ENCODE data around the gene AZGP1. TPM values are rescaled to one million over a fixed set of nuclear protein-coding genes. Genes with fewer than 3 reads are reported as not detected.
A peak's percentile ranks its signal among the peaks of the same experiment; 100 is the strongest.

AZGP1 gene
- total and polyA plus RNA-seq, 2 of the 13 experiments (the other 11 are each of a cell fraction or from before 2014, with no cell fraction given) = 93.8 to 229 TPM

DNA sequence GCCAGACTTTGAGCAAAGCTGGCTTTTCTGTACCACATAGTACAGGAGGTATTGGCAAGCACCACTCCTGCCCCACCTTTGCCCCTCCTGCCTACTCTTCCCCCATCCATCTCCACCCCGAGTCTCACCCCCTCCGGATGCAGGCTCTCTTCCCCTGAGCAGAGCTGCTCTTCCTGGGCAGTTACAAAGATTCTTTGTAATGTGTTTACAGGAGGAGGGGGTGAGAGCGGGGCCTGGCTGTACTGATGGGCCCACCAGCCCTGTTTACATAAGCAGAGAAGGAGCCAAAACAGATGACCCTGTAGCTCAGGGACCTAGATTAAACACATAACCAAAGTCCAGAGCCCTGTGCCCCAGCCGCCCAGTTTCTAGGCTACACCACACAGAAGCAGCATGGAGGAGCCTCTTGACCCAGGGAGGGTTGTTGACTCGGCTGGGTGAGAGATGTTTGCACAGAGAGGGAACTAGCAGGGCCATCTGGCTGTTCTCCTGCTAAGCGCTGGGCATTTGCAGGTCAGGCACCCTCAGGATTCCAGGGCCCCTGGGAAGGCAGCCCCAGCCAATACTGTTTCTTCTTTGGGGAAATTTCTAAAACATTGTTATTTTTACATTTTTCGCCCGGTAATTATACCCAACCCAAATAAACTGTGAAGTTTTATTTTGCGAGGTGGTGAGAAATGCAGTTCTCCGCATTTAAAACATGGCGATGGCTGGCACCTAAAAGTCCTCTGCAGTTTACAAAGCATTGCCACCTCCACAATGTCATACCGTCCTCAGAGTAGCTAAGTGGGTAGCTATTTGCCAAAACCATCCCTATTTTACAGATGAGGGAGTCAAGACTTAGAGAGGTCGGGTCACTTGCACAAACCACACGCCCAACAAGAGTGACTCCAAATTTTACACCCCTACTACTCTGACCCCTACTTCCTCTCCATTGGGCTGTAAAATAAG, 28.2 kb upstream of the AZGP1 start (continued):
- no peak for TF ChIP-seq SP140L (CRISPR knock-in tag; IDR thresholded peaks at IDR 0.05; ENCODE audit: borderline replicate concordance)
- TF ChIP-seq, protein P1, sequence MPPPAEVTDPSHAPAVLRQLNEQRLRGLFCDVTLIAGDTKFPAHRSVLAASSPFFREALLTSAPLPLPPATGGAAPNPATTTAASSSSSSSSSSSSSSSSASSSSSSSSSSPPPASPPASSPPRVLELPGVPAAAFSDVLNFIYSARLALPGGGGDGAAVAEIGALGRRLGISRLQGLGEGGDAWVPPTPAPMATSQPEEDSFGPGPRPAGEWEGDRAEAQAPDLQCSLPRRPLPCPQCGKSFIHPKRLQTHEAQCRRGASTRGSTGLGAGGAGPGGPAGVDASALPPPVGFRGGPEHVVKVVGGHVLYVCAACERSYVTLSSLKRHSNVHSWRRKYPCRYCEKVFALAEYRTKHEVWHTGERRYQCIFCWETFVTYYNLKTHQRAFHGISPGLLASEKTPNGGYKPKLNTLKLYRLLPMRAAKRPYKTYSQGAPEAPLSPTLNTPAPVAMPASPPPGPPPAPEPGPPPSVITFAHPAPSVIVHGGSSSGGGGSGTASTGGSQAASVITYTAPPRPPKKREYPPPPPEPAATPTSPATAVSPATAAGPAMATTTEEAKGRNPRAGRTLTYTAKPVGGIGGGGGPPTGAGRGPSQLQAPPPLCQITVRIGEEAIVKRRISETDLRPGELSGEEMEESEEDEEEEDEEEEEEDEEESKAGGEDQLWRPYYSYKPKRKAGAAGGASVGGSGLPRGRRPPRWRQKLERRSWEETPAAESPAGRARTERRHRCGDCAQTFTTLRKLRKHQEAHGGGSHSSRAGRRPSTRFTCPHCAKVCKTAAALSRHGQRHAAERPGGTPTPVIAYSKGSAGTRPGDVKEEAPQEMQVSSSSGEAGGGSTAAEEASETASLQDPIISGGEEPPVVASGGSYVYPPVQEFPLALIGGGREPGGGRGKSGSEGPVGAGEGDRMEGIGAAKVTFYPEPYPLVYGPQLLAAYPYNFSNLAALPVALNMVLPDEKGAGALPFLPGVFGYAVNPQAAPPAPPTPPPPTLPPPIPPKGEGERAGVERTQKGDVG (CRISPR knock-in tag; IDR thresholded peaks at IDR 0.05; ENCODE audit: borderline replicate concordance) = peak; percentile 90; the same call in 1 of the 2 replicates
- TF ChIP-seq TCF7L2 (IDR thresholded peaks at IDR 0.05; ENCODE audit: low read depth, low read length) = no peak
- TF ChIP-seq, protein P2, sequence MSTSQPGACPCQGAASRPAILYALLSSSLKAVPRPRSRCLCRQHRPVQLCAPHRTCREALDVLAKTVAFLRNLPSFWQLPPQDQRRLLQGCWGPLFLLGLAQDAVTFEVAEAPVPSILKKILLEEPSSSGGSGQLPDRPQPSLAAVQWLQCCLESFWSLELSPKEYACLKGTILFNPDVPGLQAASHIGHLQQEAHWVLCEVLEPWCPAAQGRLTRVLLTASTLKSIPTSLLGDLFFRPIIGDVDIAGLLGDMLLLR (CRISPR knock-in tag; IDR thresholded peaks at IDR 0.05) = no peak; the same call in 1 of the 2 replicates
- TF ChIP-seq ZNF121 (CRISPR knock-in tag; IDR thresholded peaks at IDR 0.05) = peak; percentile 81
- TF ChIP-seq, protein P3, sequence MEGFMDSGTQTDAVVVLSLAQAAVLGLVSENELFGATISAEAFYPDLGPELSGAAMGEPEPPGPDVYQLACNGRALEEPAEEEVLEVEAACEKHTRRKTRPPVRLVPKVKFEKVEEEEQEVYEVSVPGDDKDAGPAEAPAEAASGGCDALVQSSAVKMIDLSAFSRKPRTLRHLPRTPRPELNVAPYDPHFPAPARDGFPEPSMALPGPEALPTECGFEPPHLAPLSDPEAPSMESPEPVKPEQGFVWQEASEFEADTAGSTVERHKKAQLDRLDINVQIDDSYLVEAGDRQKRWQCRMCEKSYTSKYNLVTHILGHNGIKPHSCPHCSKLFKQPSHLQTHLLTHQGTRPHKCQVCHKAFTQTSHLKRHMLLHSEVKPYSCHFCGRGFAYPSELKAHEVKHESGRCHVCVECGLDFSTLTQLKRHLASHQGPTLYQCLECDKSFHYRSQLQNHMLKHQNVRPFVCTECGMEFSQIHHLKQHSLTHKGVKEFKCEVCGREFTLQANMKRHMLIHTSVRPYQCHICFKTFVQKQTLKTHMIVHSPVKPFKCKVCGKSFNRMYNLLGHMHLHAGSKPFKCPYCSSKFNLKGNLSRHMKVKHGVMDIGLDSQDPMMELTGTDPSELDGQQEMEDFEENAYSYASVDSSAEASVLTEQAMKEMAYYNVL (CRISPR knock-in tag; IDR thresholded peaks at IDR 0.05; ENCODE audit: borderline replicate concordance) = peak; percentile 89
- TF ChIP-seq CBFB (CRISPR knock-in tag; IDR thresholded peaks at IDR 0.05) = peak; percentile 69; the same call in 1 of the 2 replicates
- peak; percentile 86 for TF ChIP-seq ZBTB7B (CRISPR knock-in tag; IDR thresholded peaks at IDR 0.05)
- TF ChIP-seq ZNF20 (CRISPR knock-in tag; IDR thresholded peaks at IDR 0.05) = no peak
- TF ChIP-seq CHCHD3 (CRISPR knock-in tag; IDR thresholded peaks at IDR 0.05) = no peak
- TF ChIP-seq, protein P4, sequence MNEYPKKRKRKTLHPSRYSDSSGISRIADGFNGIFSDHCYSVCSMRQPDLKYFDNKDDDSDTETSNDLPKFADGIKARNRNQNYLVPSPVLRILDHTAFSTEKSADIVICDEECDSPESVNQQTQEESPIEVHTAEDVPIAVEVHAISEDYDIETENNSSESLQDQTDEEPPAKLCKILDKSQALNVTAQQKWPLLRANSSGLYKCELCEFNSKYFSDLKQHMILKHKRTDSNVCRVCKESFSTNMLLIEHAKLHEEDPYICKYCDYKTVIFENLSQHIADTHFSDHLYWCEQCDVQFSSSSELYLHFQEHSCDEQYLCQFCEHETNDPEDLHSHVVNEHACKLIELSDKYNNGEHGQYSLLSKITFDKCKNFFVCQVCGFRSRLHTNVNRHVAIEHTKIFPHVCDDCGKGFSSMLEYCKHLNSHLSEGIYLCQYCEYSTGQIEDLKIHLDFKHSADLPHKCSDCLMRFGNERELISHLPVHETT (CRISPR knock-in tag; conservative IDR thresholded peaks at IDR 0.05) = no peak; the same call in 1 of the 2 replicates
- TF ChIP-seq, protein P5, sequence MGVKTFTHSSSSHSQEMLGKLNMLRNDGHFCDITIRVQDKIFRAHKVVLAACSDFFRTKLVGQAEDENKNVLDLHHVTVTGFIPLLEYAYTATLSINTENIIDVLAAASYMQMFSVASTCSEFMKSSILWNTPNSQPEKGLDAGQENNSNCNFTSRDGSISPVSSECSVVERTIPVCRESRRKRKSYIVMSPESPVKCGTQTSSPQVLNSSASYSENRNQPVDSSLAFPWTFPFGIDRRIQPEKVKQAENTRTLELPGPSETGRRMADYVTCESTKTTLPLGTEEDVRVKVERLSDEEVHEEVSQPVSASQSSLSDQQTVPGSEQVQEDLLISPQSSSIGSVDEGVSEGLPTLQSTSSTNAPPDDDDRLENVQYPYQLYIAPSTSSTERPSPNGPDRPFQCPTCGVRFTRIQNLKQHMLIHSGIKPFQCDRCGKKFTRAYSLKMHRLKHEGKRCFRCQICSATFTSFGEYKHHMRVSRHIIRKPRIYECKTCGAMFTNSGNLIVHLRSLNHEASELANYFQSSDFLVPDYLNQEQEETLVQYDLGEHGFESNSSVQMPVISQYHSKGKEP (CRISPR knock-in tag; IDR thresholded peaks at IDR 0.05) = no peak
- no peak for TF ChIP-seq DNMT3B (CRISPR knock-in tag; conservative IDR thresholded peaks at IDR 0.05)
- TF ChIP-seq POLR2AphosphoS2 (IDR thresholded peaks at IDR 0.05; ENCODE audit: low read depth, low read length) = no peak
- peak; percentile 76 for TF ChIP-seq POLR2G (IDR thresholded peaks at IDR 0.05; ENCODE audit: low read depth, low read length)
- no peak for TF ChIP-seq BRCA1 (CRISPR knock-in tag; IDR thresholded peaks at IDR 0.05)
- TF ChIP-seq ZMYM3 (CRISPR knock-in tag; IDR thresholded peaks at IDR 0.05) = peak; percentile 85
- no peak for TF ChIP-seq KAT2B (IDR thresholded peaks at IDR 0.05; ENCODE audit: borderline replicate concordance, low read depth, low read length)
- no peak for TF ChIP-seq REXO4 (CRISPR knock-in tag; IDR thresholded peaks at IDR 0.05; ENCODE audit: borderline replicate concordance)
- no peak for TF ChIP-seq NR3C1 (CRISPR knock-in tag; IDR thresholded peaks at IDR 0.05)
- TF ChIP-seq CEBPB (IDR thresholded peaks at IDR 0.05; ENCODE audit: borderline replicate concordance, low read depth, low read length) = no peak

Measured in HepG2 (cell line).